HEK293 (cell line): ENCODE results near the gene CARNS1.

ENCODE experiments used
- BCL11A ChIP-seq: fragments of 450-650 bp; formaldehyde crosslinking; IDR thresholded peaks from 2 replicates; pipeline ENCODE4 v1.5.1; 2016; ENCODE audit warnings: low read depth, missing biosample characterization, missing genetic modification characterization
- BCL11B ChIP-seq: fragments of 450-650 bp; formaldehyde crosslinking; IDR thresholded peaks from 2 replicates; pipeline ENCODE4 v1.5.1; 2016; ENCODE audit warnings: low read depth, missing biosample characterization, missing genetic modification characterization
- EGR2 ChIP-seq: fragments of 450-650 bp; formaldehyde crosslinking; IDR thresholded peaks from 2 replicates; pipeline ENCODE4 v1.5.1; 2016; ENCODE audit warnings: low read depth, missing biosample characterization, missing genetic modification characterization
- GLI2 ChIP-seq: fragments of 450-650 bp; formaldehyde crosslinking; IDR thresholded peaks from 2 replicates; pipeline ENCODE4; 2017; ENCODE audit warnings: missing biosample characterization, missing genetic modification characterization, low read depth, borderline replicate concordance
- GLIS2 ChIP-seq: fragments of 450-650 bp; formaldehyde crosslinking; IDR thresholded peaks from 2 replicates; pipeline ENCODE4 v1.5.1; 2016; ENCODE audit warnings: missing biosample characterization, missing genetic modification characterization
- KLF8 ChIP-seq: fragments of 450-650 bp; formaldehyde crosslinking; IDR thresholded peaks from 2 replicates; pipeline ENCODE4 v1.5.1; 2016; ENCODE audit warnings: missing biosample characterization, missing genetic modification characterization
- MEIS1 ChIP-seq: sonication (generic); formaldehyde crosslinking; IDR thresholded peaks from 2 replicates; pipeline ENCODE4 v1.8.1; 2022; ENCODE audit warnings: missing genetic modification reagents, mild to moderate bottlenecking, borderline replicate concordance
- OSR2 ChIP-seq: fragments of 450-650 bp; formaldehyde crosslinking; IDR thresholded peaks from 2 replicates; pipeline ENCODE4 v1.5.1; 2016; ENCODE audit warnings: missing biosample characterization, missing genetic modification characterization
- OVOL3 ChIP-seq: fragments of 450-650 bp; formaldehyde crosslinking; IDR thresholded peaks from 2 replicates; pipeline ENCODE4 v1.5.1; 2016; ENCODE audit warnings: missing biosample characterization, missing genetic modification characterization
- SP2 ChIP-seq: fragments of 450-650 bp; formaldehyde crosslinking; IDR thresholded peaks from 2 replicates; pipeline ENCODE4 v1.5.1; 2016; ENCODE audit warnings: missing biosample characterization, missing genetic modification characterization
- ZBTB17 ChIP-seq: fragments of 450-650 bp; formaldehyde crosslinking; IDR thresholded peaks from 2 replicates; pipeline ENCODE4 v1.5.1; 2016; ENCODE audit warnings: missing biosample characterization, missing genetic modification characterization
- ZBTB21 ChIP-seq: fragments of 450-650 bp; formaldehyde crosslinking; IDR thresholded peaks from 2 replicates; pipeline ENCODE4 v1.5.1; 2017; ENCODE audit warnings: missing biosample characterization, missing genetic modification characterization
- ZEB2 ChIP-seq: fragments of 450-650 bp; formaldehyde crosslinking; IDR thresholded peaks from 2 replicates; pipeline ENCODE4 v1.5.1; 2016; ENCODE audit warnings: missing biosample characterization, missing genetic modification characterization
- ZFHX2 ChIP-seq: fragments of 450-650 bp; formaldehyde crosslinking; conservative IDR thresholded peaks from 2 replicates; pipeline ENCODE4 v1.5.1; 2016; ENCODE audit warnings: missing biosample characterization, missing genetic modification characterization
- ZFP3 ChIP-seq: fragments of 450-650 bp; formaldehyde crosslinking; IDR thresholded peaks from 2 replicates; pipeline ENCODE4 v1.5.1; 2016; ENCODE audit warnings: low read depth, missing biosample characterization, missing genetic modification characterization
- ZIC2 ChIP-seq: fragments of 450-650 bp; formaldehyde crosslinking; IDR thresholded peaks from 2 replicates; pipeline ENCODE4 v1.5.1; 2016; ENCODE audit warnings: missing biosample characterization, missing genetic modification characterization
- ZNF138 ChIP-seq: fragments of 450-650 bp; formaldehyde crosslinking; IDR thresholded peaks from 2 replicates; pipeline ENCODE4 v1.5.1; 2016; ENCODE audit warnings: missing biosample characterization, missing genetic modification characterization, borderline replicate concordance
- ZNF155 ChIP-seq: fragments of 450-650 bp; formaldehyde crosslinking; IDR thresholded peaks from 2 replicates; pipeline ENCODE4 v1.5.1; 2016; ENCODE audit warnings: missing biosample characterization, missing genetic modification characterization
- ZNF211 ChIP-seq: fragments of 450-650 bp; formaldehyde crosslinking; IDR thresholded peaks from 2 replicates; pipeline ENCODE4 v1.5.1; 2016; ENCODE audit warnings: low read depth, missing biosample characterization, missing genetic modification characterization
- ZNF24 ChIP-seq: fragments of 450-650 bp; formaldehyde crosslinking; IDR thresholded peaks from 2 replicates; pipeline ENCODE4 v1.5.1; 2016; ENCODE audit warnings: missing biosample characterization, missing genetic modification characterization
- ZNF341 ChIP-seq: fragments of 450-650 bp; formaldehyde crosslinking; IDR thresholded peaks from 2 replicates; pipeline ENCODE4; 2016; ENCODE audit warnings: low read depth, missing biosample characterization, missing genetic modification characterization
- ZNF394 ChIP-seq: fragments of 450-650 bp; formaldehyde crosslinking; IDR thresholded peaks from 2 replicates; pipeline ENCODE4 v1.5.1; 2016; ENCODE audit warnings: missing biosample characterization, missing genetic modification characterization, mild to moderate bottlenecking, moderate library complexity, borderline replicate concordance
- ZNF518A ChIP-seq: fragments of 450-650 bp; formaldehyde crosslinking; conservative IDR thresholded peaks from 2 replicates; pipeline ENCODE4 v1.5.1; 2016; ENCODE audit warnings: low read depth, missing biosample characterization, missing genetic modification characterization
- ZNF561 ChIP-seq: fragments of 450-650 bp; IDR thresholded peaks from 2 replicates; pipeline ENCODE4 v1.5.1; 2018; ENCODE audit warnings: missing biosample characterization, missing genetic modification characterization, borderline replicate concordance
- ZNF600 ChIP-seq: fragments of 450-650 bp; formaldehyde crosslinking; IDR thresholded peaks from 2 replicates; pipeline ENCODE4 v1.5.1; 2016; ENCODE audit warnings: missing biosample characterization, missing genetic modification characterization
- ZNF629 ChIP-seq: fragments of 450-650 bp; formaldehyde crosslinking; IDR thresholded peaks from 2 replicates; pipeline ENCODE4 v1.5.1; 2017; ENCODE audit warnings: missing biosample characterization, missing genetic modification characterization
- ZNF645 ChIP-seq: fragments of 450-650 bp; formaldehyde crosslinking; IDR thresholded peaks from 2 replicates; pipeline ENCODE4; 2016; ENCODE audit warnings: missing biosample characterization, missing genetic modification characterization
- ZSCAN16 ChIP-seq: fragments of 450-650 bp; formaldehyde crosslinking; IDR thresholded peaks from 2 replicates; pipeline ENCODE4 v1.5.1; 2016; ENCODE audit warnings: missing biosample characterization, missing genetic modification characterization
- ZXDB ChIP-seq: fragments of 450-650 bp; formaldehyde crosslinking; IDR thresholded peaks from 2 replicates; pipeline ENCODE4 v1.5.1; 2016; ENCODE audit warnings: missing biosample characterization, missing genetic modification characterization

Gene CARNS1

DNA sequence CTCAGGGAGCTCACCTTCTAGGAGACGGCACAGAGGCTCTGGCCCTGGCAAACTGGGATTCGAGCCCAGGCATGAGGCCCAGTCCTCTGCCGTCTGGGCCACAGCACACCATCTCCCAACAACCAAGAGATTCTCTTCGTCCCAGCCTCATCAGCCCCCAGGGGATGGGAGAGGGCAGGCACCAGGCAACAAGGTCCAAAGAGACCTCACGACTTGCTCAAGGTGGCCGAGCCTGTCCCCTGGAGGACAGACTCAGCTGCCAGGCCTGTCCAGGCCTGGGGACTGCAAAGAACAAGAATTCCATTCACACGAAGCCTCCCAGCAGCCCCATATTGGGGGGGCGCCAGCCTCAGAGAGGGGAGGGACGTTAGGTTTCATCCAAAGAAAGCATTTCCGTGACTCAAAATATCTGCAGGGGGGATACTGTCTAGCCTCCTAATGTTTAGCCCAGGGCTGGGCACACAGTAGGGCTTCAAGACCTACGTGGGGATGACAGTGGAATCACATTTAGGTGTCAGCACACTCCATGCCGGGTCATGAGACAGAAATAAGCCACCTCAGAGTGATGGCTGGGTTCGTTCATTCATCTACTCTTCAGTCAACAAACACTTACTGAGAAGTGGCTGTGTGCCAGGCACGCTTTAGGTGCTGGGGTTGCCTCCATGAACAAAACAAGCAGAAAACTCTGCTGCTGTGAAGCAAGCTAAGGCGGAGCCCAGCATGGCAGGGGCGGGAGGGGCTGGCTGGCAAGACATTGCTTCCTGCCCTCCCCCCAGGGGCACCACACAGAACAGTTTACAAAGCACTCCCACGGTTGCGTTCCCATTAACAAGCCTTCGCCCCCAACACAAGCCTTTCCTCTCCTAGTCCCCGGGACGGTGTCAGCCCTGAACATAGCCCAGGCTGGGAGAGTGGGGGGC lies 1.2 kb downstream of the CARNS1 start (continued):
- TF ChIP-seq ZNF341 (peak; percentile 57), ZBTB17 (tag by site-specific recombination) (peak; percentile 90), ZNF24 (tag by site-specific recombination) (peak; percentile 49; the same call in 1 of the 2 replicates), ZNF600 (0 out of 2 replicates have a peak, but pooled peaks have one; percentile 29), ZNF561 (tag by site-specific recombination) (peak; percentile 21; the same call in 1 of the 2 replicates), ZBTB21 (no peak), OVOL3 (tag by site-specific recombination) (no peak), MEIS1 (no peak), ZNF155 (tag by site-specific recombination) (no peak), EGR2 (tag by site-specific recombination) (peak; percentile 81), ZXDB (tag by site-specific recombination) (0 out of 2 replicates have a peak, but pooled peaks have one; percentile 21), ZFP3 (tag by site-specific recombination) (no peak), ZSCAN16 (tag by site-specific recombination) (peak; percentile 76; the same call in 1 of the 2 replicates), ZNF138 (no peak), ZNF518A (tag by site-specific recombination) (no peak), ZNF211 (tag by site-specific recombination) (no peak), ZNF394 (tag by site-specific recombination) (no peak), ZFHX2 (tag by site-specific recombination) (peak; percentile 93), GLI2 (tag by site-specific recombination) (no peak), ZNF629 (tag by site-specific recombination) (0 out of 2 replicates have a peak, but pooled peaks have one; percentile 36), BCL11A (tag by site-specific recombination) (no peak), ZEB2 (tag by site-specific recombination) (no peak), SP2 (peak; percentile 27; the same call in 1 of the 2 replicates), OSR2 (tag by site-specific recombination) (peak; percentile 68; the same call in 1 of the 2 replicates), ZNF645 (no peak), ZIC2 (tag by site-specific recombination) (peak; percentile 80), KLF8 (tag by site-specific recombination) (0 out of 2 replicates have a peak, but pooled peaks have one; percentile 16), GLIS2 (tag by site-specific recombination) (peak; percentile 19; the same call in 1 of the 2 replicates), BCL11B (tag by site-specific recombination) (no peak)
